ENCODE measurements around the gene HADHA.

GRCh38 chr2:26157580-26157979 lies 86.9 kb downstream of the HADHA start:
- TF ChIP-seq CTCF (IDR thresholded peaks at IDR 0.05) (no peak), POLR2AphosphoS5 (IDR thresholded peaks at IDR 0.05) (no peak), POLR2A (IDR thresholded peaks at IDR 0.05) (no peak), EP300 (IDR thresholded peaks at IDR 0.05) (no peak)

Measured in stomach (tissue), 4 donors.